IMR-90 (cell line): ENCODE data around the gene COL24A1. TPM values are rescaled to one million over a fixed set of nuclear protein-coding genes. Genes with fewer than 3 reads are reported as not detected.

Experiments used
- ATAC-seq: fragments of 200-7000 bp; cut with Tn5 transposase; 2 replicates; pipeline ENCODE4 v1.9.1; 2020; ENCODE audit warnings: low read depth, mild to moderate bottlenecking, moderate library complexity
- BruUV-seq: library from RNA; stranded (reverse); fragments of 400-500 nt; replicated peaks from 2 replicates; lab custom pipeline; 2021; lab: Mats Ljungman, UMichigan
- CTCF ChIA-PET: fragments of 300-600 bp; formaldehyde crosslinking; extraction: SDS; loops from one replicate; lab custom pipeline; 2021; ENCODE audit warnings: antibody characterized with exemption; lab: Yijun Ruan, JAX
- POLR2A ChIA-PET: fragments of 300-600 bp; sonication (Branson Sonifier 250); formaldehyde crosslinking; loops from one replicate; lab custom pipeline; 2022; ENCODE audit warnings: antibody characterized with exemption; ENCODE audit not compliant: unreplicated experiment; lab: Charles Lee
- DNase-seq: peaks from one replicate; pipeline ENCODE4 v3.0.0; 2013
- H2AFZ ChIP-seq: replicated peaks from 2 replicates; pipeline ENCODE3; 2013; ENCODE audit warnings: low read length, mild to moderate bottlenecking; ENCODE audit not compliant: poor library complexity
- H2AK5ac ChIP-seq: 2 replicates; pipeline ENCODE4 v1.6.1; 2013; ENCODE audit warnings: low read depth, low read length, inconsistent platforms
- H2AK9ac ChIP-seq: replicated peaks from 2 replicates; pipeline ENCODE3; 2013; ENCODE audit warnings: mild to moderate bottlenecking, low read depth, low read length, moderate library complexity; ENCODE audit not compliant: poor library complexity
- H2BK120ac ChIP-seq: 2 replicates; pipeline ENCODE4 v1.6.1; 2013; ENCODE audit warnings: low read depth, low read length, inconsistent platforms
- H2BK15ac ChIP-seq: 3 replicates; pipeline ENCODE4 v1.6.1; 2013; ENCODE audit warnings: low read depth, low read length, inconsistent platforms
- H2BK20ac ChIP-seq: 2 replicates; pipeline ENCODE4 v1.6.1; 2013; ENCODE audit warnings: low read depth, mild to moderate bottlenecking, inconsistent platforms, low read length, moderate library complexity
- H2BK5ac ChIP-seq: 2 replicates; pipeline ENCODE4 v1.6.1; 2013; ENCODE audit warnings: mild to moderate bottlenecking, low read depth, low read length, inconsistent platforms; ENCODE audit not compliant: poor library complexity, severe bottlenecking
- H3K14ac ChIP-seq: replicated peaks from 2 replicates; pipeline ENCODE4 v1.6.1; 2013; ENCODE audit warnings: low read depth, low read length, inconsistent platforms
- H3K18ac ChIP-seq: 2 replicates; pipeline ENCODE4 v1.6.1; 2013; ENCODE audit warnings: low read depth, low read length, control low read depth
- H3K23ac ChIP-seq: 2 replicates; pipeline ENCODE4 v1.6.1; 2013; ENCODE audit warnings: low read depth, low read length, inconsistent platforms
- H3K27ac ChIP-seq: 2 replicates; pipeline ENCODE4 v1.5.1; 2013; ENCODE audit warnings: mild to moderate bottlenecking, control low read depth, low read length; ENCODE audit not compliant: insufficient read depth
- H3K27me3 ChIP-seq: 2 replicates; pipeline ENCODE4 v1.6.1; 2013; ENCODE audit warnings: low read length; ENCODE audit not compliant: control insufficient read depth, insufficient read depth
- H3K36me3 ChIP-seq: 2 replicates; pipeline ENCODE4 v1.6.1; 2013; ENCODE audit warnings: low read length, mixed read lengths; ENCODE audit not compliant: control insufficient read depth, insufficient read depth
- H3K4ac ChIP-seq: 2 replicates; pipeline ENCODE4 v1.6.1; 2013; ENCODE audit warnings: low read depth, low read length, inconsistent platforms
- H3K4me1 ChIP-seq: 2 replicates; pipeline ENCODE4 v1.6.1; 2013; ENCODE audit warnings: low read length, mixed read lengths; ENCODE audit not compliant: control insufficient read depth, insufficient read depth
- H3K4me2 ChIP-seq: 2 replicates; pipeline ENCODE4 v1.6.1; 2013; ENCODE audit warnings: low read depth, mild to moderate bottlenecking, control low read depth, low read length, moderate library complexity
- H3K4me3 ChIP-seq: 2 replicates; pipeline ENCODE4 v1.5.1; 2013; ENCODE audit warnings: low read depth, mild to moderate bottlenecking, control low read depth, low read length, moderate library complexity; ENCODE audit not compliant: insufficient read depth
- H3K56ac ChIP-seq: 2 replicates; pipeline ENCODE4 v1.6.1; 2013; ENCODE audit warnings: low read length, inconsistent platforms; ENCODE audit not compliant: insufficient read depth; ENCODE audit errors: extremely low read depth
- H3K79me1 ChIP-seq, 2 experiments: 2 replicates each; pipeline ENCODE4 v1.6.1; 2013; ENCODE audit warnings: low read length in 2 of 2, inconsistent platforms in 1 of 2, low read depth in 1 of 2
- H3K9ac ChIP-seq: 2 replicates; pipeline ENCODE4 v1.6.1; 2013; ENCODE audit warnings: low read depth, low read length, control low read depth
- H3K9me1 ChIP-seq: 2 replicates; pipeline ENCODE4 v1.6.1; 2013; ENCODE audit warnings: low read length, inconsistent platforms; ENCODE audit not compliant: insufficient read depth
- H3K9me3 ChIP-seq: 2 replicates; pipeline ENCODE4 v1.6.1; 2013; ENCODE audit warnings: low read length; ENCODE audit not compliant: control insufficient read depth, insufficient read depth
- H4K20me1 ChIP-seq: 2 replicates; pipeline ENCODE4 v1.6.1; 2013; ENCODE audit warnings: low read length, inconsistent platforms; ENCODE audit not compliant: insufficient read depth
- H4K5ac ChIP-seq: 2 replicates; pipeline ENCODE4 v1.6.1; 2013; ENCODE audit warnings: mild to moderate bottlenecking, low read depth, low read length, control low read depth
- H4K8ac ChIP-seq, 2 experiments: 2 replicates each; pipeline ENCODE4 v1.6.1; 2013; ENCODE audit warnings: low read depth in 2 of 2, low read length in 2 of 2, control low read depth in 1 of 2, inconsistent platforms in 1 of 2
- H4K91ac ChIP-seq: 2 replicates; pipeline ENCODE4 v1.6.1; 2013; ENCODE audit warnings: low read depth, low read length, inconsistent platforms; ENCODE audit not compliant: insufficient read depth
- BHLHE40 ChIP-seq: fragments of 150-350 bp; IDR thresholded peaks from 2 replicates; pipeline ENCODE4 v1.6.1; 2016; ENCODE audit warnings: mild to moderate bottlenecking, low read depth, low read length
- CHD1 ChIP-seq: IDR thresholded peaks from 2 replicates; pipeline ENCODE4 v1.6.1; 2012; ENCODE audit warnings: low read depth, low read length, improper control_type of control experiment
- MAFK ChIP-seq: IDR thresholded peaks from 2 replicates; pipeline ENCODE4 v1.6.1; 2012; ENCODE audit warnings: low read depth, low read length, improper control_type of control experiment
- MAZ ChIP-seq: IDR thresholded peaks from 2 replicates; pipeline ENCODE4 v1.6.1; 2012; ENCODE audit warnings: low read depth, mild to moderate bottlenecking, low read length, improper control_type of control experiment, moderate library complexity, borderline replicate concordance
- MXI1 ChIP-seq: IDR thresholded peaks from 2 replicates; pipeline ENCODE4 v1.6.1; 2012; ENCODE audit warnings: low read depth, mild to moderate bottlenecking, low read length, moderate library complexity, borderline replicate concordance
- NFE2L2 ChIP-seq: fragments of 150-350 bp; IDR thresholded peaks from 2 replicates; pipeline ENCODE4 v1.6.1; 2016; ENCODE audit warnings: low read depth, mild to moderate bottlenecking, low read length
- POLR2A ChIP-seq: IDR thresholded peaks from 2 replicates; pipeline ENCODE4 v1.6.1; 2012; ENCODE audit warnings: mild to moderate bottlenecking, low read depth, low read length
- RAD21 ChIP-seq: IDR thresholded peaks from 2 replicates; pipeline ENCODE4 v1.6.1; 2012; ENCODE audit warnings: low read length, improper control_type of control experiment
- RFX5 ChIP-seq: IDR thresholded peaks from 2 replicates; pipeline ENCODE4 v1.8.0; 2012; ENCODE audit warnings: low read depth, mild to moderate bottlenecking, low read length, moderate library complexity
- SMC3 ChIP-seq: fragments of 150-350 bp; IDR thresholded peaks from 2 replicates; pipeline ENCODE4 v1.6.1; 2016; ENCODE audit warnings: low read depth, mild to moderate bottlenecking, antibody characterized with exemption, low read length, moderate library complexity
- WGBS, 2 experiments: methylation state at CpG; one replicate each; pipeline versions ENCODE4 v1.1.5 to v1.1.7; 2013; ENCODE audit warnings: missing lambda C conversion rate in 2 of 2; ENCODE audit not compliant: insufficient read length in 1 of 2; ENCODE audit errors: extremely low coverage in 2 of 2; 5-methylcytosine and 5-hydroxymethylcytosine counted together
- dilution Hi-C: fragments of 300-500 bp; cut with HindIII; formaldehyde crosslinking; loops from one replicate; pipeline ENCODE4 v1.14.3; 2018; ENCODE audit warnings: low sequenced_read_pairs; ENCODE audit not compliant: unreplicated experiment
- in situ Hi-C: fragments of 300-500 bp; cut with MboI; formaldehyde crosslinking; loops from 3 replicates; pipeline ENCODE4 v1.14.3; 2019; ENCODE audit warnings: low sequenced_read_pairs, inconsistent platforms, mixed read lengths
- intact Hi-C: fragments of 100-400 bp; cut with micrococcal nuclease; formaldehyde crosslinking; loops from 2 replicates; pipeline ENCODE4 v1.10.0; 2022
- polyA plus RNA-seq, 3 experiments: library from polyadenylated mRNA; depleted of rRNA; stranded (reverse); fragments of >200 nt; gene quantifications; 2 replicates each; pipeline ENCODE4 v1.2.3, GENCODE V29; 2012; ENCODE audit warnings: low replicate concordance in 1 of 3
- total RNA-seq: library from RNA; depleted of rRNA; stranded (reverse); fragments of >200 nt; gene quantifications from 2 replicates; pipeline ENCODE4 v1.2.3, GENCODE V29; 2012
- TF ChIP-seq, protein P1 (sequence below): fragments of 150-350 bp; IDR thresholded peaks from 2 replicates; pipeline ENCODE4 v1.6.1; 2016; ENCODE audit warnings: low read depth, mild to moderate bottlenecking, low read length, moderate library complexity, borderline replicate concordance

The COL24A1 gene
- total and polyA plus RNA-seq, 2 of the 4 experiments (the other 2 are of a cell fraction), result 1.4 to 2.2 TPM

DNA sequence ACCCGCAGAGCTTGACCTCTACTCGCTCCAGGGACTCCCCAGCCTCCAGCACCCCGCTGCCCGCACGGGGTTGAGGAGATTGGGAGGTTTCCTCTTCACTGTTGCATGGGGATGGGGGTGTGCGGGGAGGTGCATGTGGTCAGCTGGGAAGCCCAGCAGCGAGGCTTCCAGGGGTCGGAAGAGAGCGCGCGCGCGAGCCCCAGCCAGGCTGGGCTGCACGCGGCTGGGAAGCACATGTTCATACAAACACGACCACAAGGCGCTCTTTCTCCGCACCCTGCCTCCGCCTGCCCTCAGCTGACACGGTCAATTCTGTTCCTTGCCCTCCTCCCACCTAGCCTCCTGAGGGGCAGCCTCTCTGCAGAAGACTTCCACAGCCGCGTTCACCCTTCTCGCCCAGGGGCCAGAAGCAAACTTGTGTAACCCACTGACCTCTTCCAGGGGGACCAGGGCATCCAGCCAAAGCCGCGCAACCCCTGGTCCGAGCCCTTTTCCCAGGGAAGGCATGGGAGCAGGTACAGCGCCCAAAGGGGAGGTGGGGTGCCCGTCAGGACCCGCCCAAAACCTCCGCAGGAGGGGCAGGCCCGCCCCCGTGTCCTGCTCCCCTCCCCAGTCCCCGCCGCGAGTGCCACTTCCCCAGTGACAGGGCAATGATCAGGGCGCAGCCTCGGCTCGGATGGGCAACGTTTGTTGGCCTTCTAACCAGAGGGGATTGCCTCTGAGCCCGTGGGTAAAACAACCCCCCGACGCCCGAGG, 1.3 kb downstream of the COL24A1 start:
- H3K23ac ChIP-seq, result peak overlapping the region; percentile 77
- H3K4me2 ChIP-seq, result peak overlapping the region; percentile 84
- peak overlapping the region; percentile 59 to 82; a peak in 3 of 4 replicates for H4K8ac ChIP-seq
- no peak for TF ChIP-seq BHLHE40
- TF ChIP-seq RFX5, result no peak
- TF ChIP-seq SMC3, result no peak
- no peak for TF ChIP-seq NFE2L2
- TF ChIP-seq POLR2A, result no peak
- no peak for TF ChIP-seq MAFK
- TF ChIP-seq MAZ, result no peak
- TF ChIP-seq MXI1, result no peak
- no peak for TF ChIP-seq RAD21
- TF ChIP-seq, protein P1, sequence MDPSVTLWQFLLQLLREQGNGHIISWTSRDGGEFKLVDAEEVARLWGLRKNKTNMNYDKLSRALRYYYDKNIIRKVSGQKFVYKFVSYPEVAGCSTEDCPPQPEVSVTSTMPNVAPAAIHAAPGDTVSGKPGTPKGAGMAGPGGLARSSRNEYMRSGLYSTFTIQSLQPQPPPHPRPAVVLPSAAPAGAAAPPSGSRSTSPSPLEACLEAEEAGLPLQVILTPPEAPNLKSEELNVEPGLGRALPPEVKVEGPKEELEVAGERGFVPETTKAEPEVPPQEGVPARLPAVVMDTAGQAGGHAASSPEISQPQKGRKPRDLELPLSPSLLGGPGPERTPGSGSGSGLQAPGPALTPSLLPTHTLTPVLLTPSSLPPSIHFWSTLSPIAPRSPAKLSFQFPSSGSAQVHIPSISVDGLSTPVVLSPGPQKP, result no peak
- no peak for TF ChIP-seq CHD1
- H3K79me1 ChIP-seq, result peaks cover 0 to 4% of the 10 kb centered on the region in 2 experiments; a peak in 1 of 4 replicates
- peak overlapping the region; percentile 83 for H3K27ac ChIP-seq
- peak overlapping the region; percentile 53 for H3K14ac ChIP-seq
- DNase-seq (no peak), ATAC-seq (no peak)
- H3K56ac ChIP-seq, result peak overlapping the region; percentile 88; the same call in 1 of the 2 replicates
- ChIA-PET CTCF (interaction anchor here (0.8 kb wide), 1 partner anchor 887 kb away, joined by 3 read pairs; no protein-coding TSS in a partner anchor), POLR2A (interaction anchor here (1.2 kb wide), 1 partner anchor 11 kb away, joined by 5 read pairs; no protein-coding TSS in a partner anchor)
- H4K5ac ChIP-seq, result peak overlapping the region; percentile 46
- H3K36me3 ChIP-seq, result no peaks in the 10 kb centered on the region
- H3K9me1 ChIP-seq, result peaks cover 9% of the 10 kb centered on the region; the same call in 1 of the 2 replicates
- intact Hi-C loops, result loop anchor here (5.0 kb wide), 1 partner anchor 448 kb away; the partner anchor contains the start of gene ZNHIT6
- peak overlapping the region; percentile 87 for H2AK9ac ChIP-seq
- BruUV-seq, result no TSS peak
- WGBS, 2 experiments, result 21% methylated on average over 19 of the region's 43 CpGs; no CpG with 5 or more reads in 1 of the 2 experiments
- H2AFZ ChIP-seq, result peak overlapping the region; percentile 92
- peak overlapping the region; percentile 51 for H4K91ac ChIP-seq
- H3K27me3 ChIP-seq, result no peaks in the 10 kb centered on the region
- peak overlapping the region; percentile 51 for H2BK20ac ChIP-seq
- peak overlapping the region; percentile 94 for H2AK5ac ChIP-seq
- dilution Hi-C loops, result no loop called here
- H3K18ac ChIP-seq, result peak overlapping the region; percentile 30
- H2BK5ac ChIP-seq, result peak overlapping the region; percentile 58
- H2BK15ac ChIP-seq, result peak overlapping the region; percentile 69; the same call in 2 of the 3 replicates
- peak overlapping the region; percentile 37; the same call in 1 of the 2 replicates for H3K4me3 ChIP-seq
- in situ Hi-C loops, result loop anchor here (10.0 kb wide), 1 partner anchor 60 kb away; no protein-coding TSS in a partner anchor
- peak overlapping the region; percentile 70 for H3K9ac ChIP-seq
- H3K4me1 ChIP-seq, result peaks cover 22% of the 10 kb centered on the region
- H3K4ac ChIP-seq, result peak overlapping the region; percentile 92
- H4K20me1 ChIP-seq, result no peaks in the 10 kb centered on the region
- peak overlapping the region; percentile 93 for H2BK120ac ChIP-seq
- no peaks in the 10 kb centered on the region for H3K9me3 ChIP-seq
